MM.1S (cell line): ENCODE data around the gene NUB1.

Source experiments
- EZH2phosphoT487 ChIP-seq: fragments of 300-600 bp; sonication (generic); IDR thresholded peaks from 2 replicates; pipeline ENCODE4 v1.6.1; 2018; ENCODE audit warnings: antibody characterized with exemption, low read length
- TF ChIP-seq, protein P1 (sequence below): fragments of 300-600 bp; sonication (generic); IDR thresholded peaks from 2 replicates; pipeline ENCODE4 v1.5.1; 2016; ENCODE audit warnings: antibody characterized with exemption, low read length, mixed read lengths

DNA sequence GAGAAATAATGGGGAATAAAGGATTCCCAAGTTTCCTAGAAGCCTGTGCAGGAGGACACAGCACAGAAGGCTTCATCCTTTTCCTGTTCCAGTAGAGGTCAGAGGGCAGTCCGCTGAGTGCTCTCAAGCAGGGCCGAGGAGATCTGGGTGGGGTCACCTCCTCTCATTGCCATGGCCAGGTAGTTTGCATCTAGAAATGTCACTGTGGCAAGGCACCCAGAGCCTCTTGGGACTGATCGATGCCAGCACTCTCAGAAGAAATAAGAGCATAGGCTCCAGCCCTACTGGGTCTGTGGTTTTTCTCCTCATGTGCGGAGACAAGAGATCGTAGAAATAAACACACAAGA lies 7.9 kb downstream of the NUB1 start:
- no peak for TF ChIP-seq EZH2phosphoT487
- TF ChIP-seq, protein P1, sequence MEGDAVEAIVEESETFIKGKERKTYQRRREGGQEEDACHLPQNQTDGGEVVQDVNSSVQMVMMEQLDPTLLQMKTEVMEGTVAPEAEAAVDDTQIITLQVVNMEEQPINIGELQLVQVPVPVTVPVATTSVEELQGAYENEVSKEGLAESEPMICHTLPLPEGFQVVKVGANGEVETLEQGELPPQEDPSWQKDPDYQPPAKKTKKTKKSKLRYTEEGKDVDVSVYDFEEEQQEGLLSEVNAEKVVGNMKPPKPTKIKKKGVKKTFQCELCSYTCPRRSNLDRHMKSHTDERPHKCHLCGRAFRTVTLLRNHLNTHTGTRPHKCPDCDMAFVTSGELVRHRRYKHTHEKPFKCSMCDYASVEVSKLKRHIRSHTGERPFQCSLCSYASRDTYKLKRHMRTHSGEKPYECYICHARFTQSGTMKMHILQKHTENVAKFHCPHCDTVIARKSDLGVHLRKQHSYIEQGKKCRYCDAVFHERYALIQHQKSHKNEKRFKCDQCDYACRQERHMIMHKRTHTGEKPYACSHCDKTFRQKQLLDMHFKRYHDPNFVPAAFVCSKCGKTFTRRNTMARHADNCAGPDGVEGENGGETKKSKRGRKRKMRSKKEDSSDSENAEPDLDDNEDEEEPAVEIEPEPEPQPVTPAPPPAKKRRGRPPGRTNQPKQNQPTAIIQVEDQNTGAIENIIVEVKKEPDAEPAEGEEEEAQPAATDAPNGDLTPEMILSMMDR, result no peak
